ENCODE measurements around the gene CPNE4.

DNA sequence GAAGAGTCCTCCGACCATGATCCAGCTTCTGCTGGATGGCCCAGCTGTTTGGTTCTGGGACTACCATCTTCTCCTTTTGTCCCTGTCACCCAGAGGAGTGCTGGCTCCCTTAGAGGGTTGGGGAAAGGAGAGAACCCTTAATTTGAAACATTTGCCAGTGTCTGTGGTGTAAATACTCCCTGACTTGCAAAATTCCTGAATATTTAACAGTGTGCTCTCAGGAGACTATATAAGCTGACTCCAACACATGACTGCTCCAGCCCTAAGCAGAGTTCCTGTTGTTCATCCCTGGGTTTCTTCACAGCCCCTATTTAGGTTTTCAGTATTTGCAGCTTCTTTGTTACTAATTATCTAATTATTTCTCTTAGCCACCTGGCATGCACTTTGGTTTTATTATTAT lies 133.1 kb downstream of the CPNE4 start:
- TF ChIP-seq, protein P1, sequence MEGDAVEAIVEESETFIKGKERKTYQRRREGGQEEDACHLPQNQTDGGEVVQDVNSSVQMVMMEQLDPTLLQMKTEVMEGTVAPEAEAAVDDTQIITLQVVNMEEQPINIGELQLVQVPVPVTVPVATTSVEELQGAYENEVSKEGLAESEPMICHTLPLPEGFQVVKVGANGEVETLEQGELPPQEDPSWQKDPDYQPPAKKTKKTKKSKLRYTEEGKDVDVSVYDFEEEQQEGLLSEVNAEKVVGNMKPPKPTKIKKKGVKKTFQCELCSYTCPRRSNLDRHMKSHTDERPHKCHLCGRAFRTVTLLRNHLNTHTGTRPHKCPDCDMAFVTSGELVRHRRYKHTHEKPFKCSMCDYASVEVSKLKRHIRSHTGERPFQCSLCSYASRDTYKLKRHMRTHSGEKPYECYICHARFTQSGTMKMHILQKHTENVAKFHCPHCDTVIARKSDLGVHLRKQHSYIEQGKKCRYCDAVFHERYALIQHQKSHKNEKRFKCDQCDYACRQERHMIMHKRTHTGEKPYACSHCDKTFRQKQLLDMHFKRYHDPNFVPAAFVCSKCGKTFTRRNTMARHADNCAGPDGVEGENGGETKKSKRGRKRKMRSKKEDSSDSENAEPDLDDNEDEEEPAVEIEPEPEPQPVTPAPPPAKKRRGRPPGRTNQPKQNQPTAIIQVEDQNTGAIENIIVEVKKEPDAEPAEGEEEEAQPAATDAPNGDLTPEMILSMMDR (IDR thresholded peaks at IDR 0.05), result no peak
- no peak for TF ChIP-seq EP300 (IDR thresholded peaks at IDR 0.05)

Measured in stomach (tissue), 4 donors.